GM12878 (cell line): ENCODE data around the gene NPDC1. TPM values are rescaled to one million over a fixed set of nuclear protein-coding genes. Genes with fewer than 3 reads are reported as not detected.

ENCODE experiments used
- ATAC-seq: fragments of 200-7000 bp; cut with Tn5 transposase; 3 replicates; pipeline ENCODE4 v1.9.1; 2020; ENCODE audit warnings: mild to moderate bottlenecking, moderate library complexity
- BruUV-seq: library from RNA; stranded (reverse); fragments of 400-500 nt; replicated peaks from 2 replicates; lab custom pipeline; 2021; lab: Mats Ljungman, UMichigan
- CTCF ChIA-PET: fragments of 300-600 bp; sonication (Branson Sonifier 250); formaldehyde crosslinking; extraction: SDS; loops from one replicate; lab custom pipeline; 2021; ENCODE audit warnings: inconsistent platforms; lab: Yijun Ruan, JAX
- POLR2A ChIA-PET: fragments of 350-600 bp; formaldehyde crosslinking; extraction: SDS; loops from one replicate; lab custom pipeline; 2021; ENCODE audit warnings: inconsistent platforms; lab: Charles Lee
- RAD21 ChIA-PET: fragments of 300-600 bp; sonication (Branson Sonifier 250); formaldehyde crosslinking; loops from one replicate; lab custom pipeline; 2023; ENCODE audit warnings: antibody characterized with exemption; ENCODE audit not compliant: unreplicated experiment; lab: Charles Lee
- SMC1A ChIA-PET: fragments of 300-600 bp; sonication (Branson Sonifier 250); formaldehyde crosslinking; loops from one replicate; lab custom pipeline; 2023; ENCODE audit not compliant: unreplicated experiment, uncharacterized antibody; lab: Charles Lee
- DNase-seq: peaks from one replicate; pipeline ENCODE4 v3.0.0-alpha.2; 2011; ENCODE audit warnings: low read depth, low spot score
- FAIRE-seq: peaks from 3 replicates; lab custom pipeline; 2011; peaks lifted over from hg19 to GRCh38; lab: Jason Lieb, UNC
- H2AFZ ChIP-seq: 2 replicates; pipeline ENCODE4 v1.6.0; 2011; ENCODE audit warnings: low read depth, low read length, control low read depth; ENCODE audit not compliant: control insufficient read depth
- H3K27ac ChIP-seq: 2 replicates; pipeline ENCODE4 v1.5.1; 2011; ENCODE audit warnings: control low read depth; ENCODE audit not compliant: control insufficient read depth, insufficient read depth
- H3K27me3 ChIP-seq, 2 experiments: replicated peaks in 1 of 2; 2 replicates each; pipeline versions ENCODE4 v1.6.0 to v1.6.1; 2011; ENCODE audit warnings: low read length in 1 of 2; ENCODE audit not compliant: control insufficient read depth in 2 of 2, insufficient read depth in 2 of 2
- H3K36me3 ChIP-seq, 2 experiments: 2 replicates each; pipeline ENCODE4 v1.5.1; 2011; ENCODE audit warnings: low read length in 1 of 2; ENCODE audit not compliant: control insufficient read depth in 2 of 2, insufficient read depth in 2 of 2
- H3K4me1 ChIP-seq: 2 replicates; pipeline ENCODE4 v1.6.1; 2011; ENCODE audit warnings: mild to moderate bottlenecking, low read length, moderate library complexity, mixed read lengths; ENCODE audit not compliant: control insufficient read depth, insufficient read depth
- H3K4me2 ChIP-seq: 2 replicates; pipeline ENCODE4 v1.6.0; 2011; ENCODE audit warnings: control low read depth; ENCODE audit not compliant: control insufficient read depth, insufficient read depth
- H3K4me3 ChIP-seq: fragments of 200-600 bp; sonication (generic); 2 replicates; pipeline ENCODE4 v1.5.1; 2016
- H3K79me2 ChIP-seq: 2 replicates; pipeline ENCODE4 v1.6.0; 2011; ENCODE audit warnings: low read length; ENCODE audit not compliant: control insufficient read depth, insufficient read depth
- H3K9ac ChIP-seq: 2 replicates; pipeline ENCODE4 v1.8.0; 2011; ENCODE audit warnings: low read length, control low read depth, mixed read lengths; ENCODE audit not compliant: control insufficient read depth, insufficient read depth
- H3K9me3 ChIP-seq: replicated peaks from 3 replicates; pipeline ENCODE4 v1.5.1; 2011; ENCODE audit warnings: mild to moderate bottlenecking, low read length; ENCODE audit not compliant: control insufficient read depth, insufficient read depth
- H4K20me1 ChIP-seq: 2 replicates; pipeline ENCODE4 v1.6.0; 2011; ENCODE audit not compliant: control insufficient read depth, insufficient read depth
- ATF3 ChIP-seq: IDR thresholded peaks from 2 replicates; pipeline ENCODE4 v1.6.1; 2011; ENCODE audit warnings: low read depth, mild to moderate bottlenecking, low read length, moderate library complexity, borderline replicate concordance; ENCODE audit errors: extremely low read depth
- BCL3 ChIP-seq: IDR thresholded peaks from 2 replicates; pipeline ENCODE4 v1.6.1; 2011; ENCODE audit warnings: borderline replicate concordance, low read depth, mild to moderate bottlenecking, moderate library complexity, low read length; ENCODE audit not compliant: insufficient read depth, poor library complexity, severe bottlenecking
- CHD1 ChIP-seq: IDR thresholded peaks from 2 replicates; pipeline ENCODE4 v1.6.1; 2012; ENCODE audit warnings: low read depth, low read length, improper control_type of control experiment
- FOS ChIP-seq: IDR thresholded peaks from 3 replicates; pipeline ENCODE4 v1.6.1; 2011; ENCODE audit warnings: borderline replicate concordance; ENCODE audit not compliant: insufficient read length; ENCODE audit errors: extremely low read depth
- HDAC2 ChIP-seq: fragments of 200-600 bp; sonication (generic); IDR thresholded peaks from 2 replicates; pipeline ENCODE4 v1.6.1; 2017
- KLF5 ChIP-seq: fragments of 450-650 bp; IDR thresholded peaks from 2 replicates; pipeline ENCODE4 v1.6.1; 2014; ENCODE audit warnings: mild to moderate bottlenecking; ENCODE audit not compliant: partially characterized antibody
- NFYA ChIP-seq: IDR thresholded peaks from 2 replicates; pipeline ENCODE4 v1.6.1; 2011; ENCODE audit warnings: low read depth, mild to moderate bottlenecking, low read length, improper control_type of control experiment, borderline replicate concordance
- POU2F2 ChIP-seq: IDR thresholded peaks from 3 replicates; pipeline ENCODE4 v1.6.1; 2011; ENCODE audit warnings: low read depth, mild to moderate bottlenecking, low read length, borderline replicate concordance
- SMARCA5 ChIP-seq: fragments of 450-650 bp; IDR thresholded peaks from 2 replicates; pipeline ENCODE4 v1.6.1; 2017; ENCODE audit warnings: mild to moderate bottlenecking
- ZBTB4 ChIP-seq: fragments of 450-650 bp; formaldehyde crosslinking; IDR thresholded peaks from 2 replicates; pipeline ENCODE4 v1.4.0; 2022; ENCODE audit warnings: mild to moderate bottlenecking, moderate library complexity
- ZBTB40 ChIP-seq: fragments of 450-650 bp; IDR thresholded peaks from 2 replicates; pipeline ENCODE4 v1.6.1; 2016; ENCODE audit warnings: mild to moderate bottlenecking, moderate library complexity, borderline replicate concordance
- ZNF274 ChIP-seq: IDR thresholded peaks from one replicate; pipeline ENCODE4 v1.8.0; 2011; ENCODE audit not compliant: insufficient read length, insufficient read depth
- WGBS: methylation state at CpG from one replicate; pipeline ENCODE4 v1.1.6; 2016; ENCODE audit warnings: low lambda C conversion rate; ENCODE audit not compliant: insufficient replicate concordance, insufficient coverage; ENCODE audit errors: missing lambda C conversion rate; 5-methylcytosine and 5-hydroxymethylcytosine counted together
- in situ Hi-C: fragments of 300-500 bp; cut with MboI; formaldehyde crosslinking; loops from 9 replicates; pipeline ENCODE4 v1.14.3; 2018; ENCODE audit warnings: mixed read lengths
- intact Hi-C: fragments of 100-400 bp; cut with micrococcal nuclease; formaldehyde crosslinking; loops from one replicate; pipeline ENCODE4 v1.14.2; 2022; ENCODE audit not compliant: unreplicated experiment
- polyA plus RNA-seq, 11 experiments: library from polyadenylated mRNA; depleted of rRNA in 4 of 11; unstranded in 6 of 11; stranded (reverse) in 5 of 11; fragments of >200 nt; fragmentation: Nextera tagmentation in 4 of 11; fragmentation: Illumina TruSeq in 1 of 11; extraction: Ambion mirVana in 4 of 11; extraction: Trizol in 1 of 11; gene quantifications; 1 replicate in 1 of 11; 2 replicates in 10 of 11; pipeline versions ENCODE4 v1.2.1 to v1.2.3, GENCODE V29; 2011 to 2016; ENCODE audit warnings: inconsistent platforms in 2 of 11, missing spikeins in 2 of 11, low read depth in 1 of 11
- total RNA-seq, 4 experiments: library from RNA; depleted of rRNA in 3 of 4; stranded (reverse); fragments of >200 nt in 3 of 4; fragmentation: Illumina TruSeq in 1 of 4; extraction: Trizol in 1 of 4; gene quantifications; 2 replicates each; pipeline versions ENCODE4 v1.2.1 to v1.2.3, GENCODE V29; 2013 to 2021

NPDC1 gene
- total and polyA plus RNA-seq, 10 of the 15 experiments (the other 5 are each of a cell fraction or from before 2014, with no cell fraction given): 0.04 to 1.7 (median 0.77) TPM; not detected in 2

- Histone ChIP-seq H3K9ac (no peak overlapping the region), H3K79me2 (no peaks in the 10 kb centered on the region), H3K27ac (no peak overlapping the region), H3K27me3 (peaks cover 0 to 3% of the 10 kb centered on the region in 2 experiments; a peak in 3 of 4 replicates), H3K4me3 (no peak overlapping the region), H3K4me2 (no peak overlapping the region), H2AFZ (no peak overlapping the region), H4K20me1 (no peaks in the 10 kb centered on the region), H3K9me3 (no peaks in the 10 kb centered on the region), H3K36me3 (no peaks in the 10 kb centered on the region), H3K4me1 (no peaks in the 10 kb centered on the region)
- SMC1A ChIA-PET: no interaction called here
- BruUV-seq: no TSS peak
- FAIRE-seq (no peak), ATAC-seq (no peak), DNase-seq (no peak)
- WGBS: 40% methylated on average over 6 of the region's 9 CpGs
- POLR2A ChIA-PET: interaction anchor here (0.7 kb wide), 1 partner anchor 21 kb away, joined by 3 read pairs; no protein-coding TSS in a partner anchor
- CTCF ChIA-PET: interaction anchor here (1.0 to 3.2 kb wide), 7 partner anchors 9 to 178 kb away, joined by 3 to 14 read pairs (median 6); partner anchors contain the start of gene NPDC1
- in situ Hi-C loops: no loop called here
- intact Hi-C loops: no loop called here
- RAD21 ChIA-PET: interaction anchor here (0.7 to 1.2 kb wide), 2 partner anchors 30 to 55 kb away, joined by 3 to 4 read pairs; partner anchors contain the start of gene ABCA2
- TF ChIP-seq ZBTB40 (no peak), NFYA (no peak), HDAC2 (no peak), ZNF274 (no peak), SMARCA5 (no peak), ATF3 (no peak), POU2F2 (no peak), FOS (no peak), CHD1 (no peak), ZBTB4 (no peak), BCL3 (no peak), KLF5 (no peak)
These were observed 12.7 kb upstream of the NPDC1 start for GRCh38 chr9:137058521-137059234.
